ENCODE results near the gene KANTR.

- TF ChIP-seq CTCF (IDR thresholded peaks at IDR 0.05; ENCODE audit: insufficient read depth, low read length, poor library complexity, severe bottlenecking) = no peak
- no peak for TF ChIP-seq EZH2phosphoT487 (conservative IDR thresholded peaks at IDR 0.05; ENCODE audit: low read length)
Observed at GRCh38 chrX:53077207-53078197, 16.4 kb upstream of the KANTR start.
